Activated gamma-delta T cell (primary cell): ENCODE results near the gene GAB3.
"Not testable (repeated sequence)": the region's sequence is repeated elsewhere in the genome, so short reads cannot be mapped to it uniquely, and the experiment has no call there.

Experiments
- DNase-seq: peaks from one replicate; lab custom pipeline; 2025; lab: John Stamatoyannopoulos, UW

GAB3 gene

GRCh38 chrX:154720067-154720466 lies 30.8 kb downstream of the GAB3 start:
- no peak for DNase-seq

DNA sequence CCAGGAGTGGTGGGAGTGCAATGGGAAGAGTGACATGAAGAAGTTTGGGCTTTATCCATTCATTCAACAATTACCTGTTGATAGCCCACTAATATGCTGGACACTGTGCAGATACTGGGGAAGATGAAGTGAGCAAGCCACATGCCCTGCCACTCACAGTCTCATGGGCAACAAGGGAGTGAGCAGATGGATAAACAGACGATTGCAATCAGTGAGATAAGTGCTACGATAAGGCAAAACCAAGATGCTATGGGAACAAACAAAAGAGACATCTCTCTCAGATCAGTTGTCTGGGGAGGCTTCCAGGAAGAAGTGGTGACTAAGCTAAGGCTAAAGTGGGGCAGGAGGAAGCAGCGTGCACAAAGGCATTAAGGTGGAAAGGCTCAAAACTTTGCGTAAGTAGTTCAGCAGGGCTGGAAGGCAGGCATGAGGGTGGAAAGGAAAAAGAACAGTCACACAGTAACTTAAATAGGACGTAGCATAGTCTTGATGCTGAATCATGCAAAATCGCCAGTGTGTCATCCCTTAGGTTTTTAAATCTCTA lies 31.7 kb downstream of the GAB3 start:
- DNase-seq: no peak

- DNase-seq: no peak
These were observed 32.3 kb downstream of the GAB3 start for GRCh38 chrX:154718616-154719015.

DNA sequence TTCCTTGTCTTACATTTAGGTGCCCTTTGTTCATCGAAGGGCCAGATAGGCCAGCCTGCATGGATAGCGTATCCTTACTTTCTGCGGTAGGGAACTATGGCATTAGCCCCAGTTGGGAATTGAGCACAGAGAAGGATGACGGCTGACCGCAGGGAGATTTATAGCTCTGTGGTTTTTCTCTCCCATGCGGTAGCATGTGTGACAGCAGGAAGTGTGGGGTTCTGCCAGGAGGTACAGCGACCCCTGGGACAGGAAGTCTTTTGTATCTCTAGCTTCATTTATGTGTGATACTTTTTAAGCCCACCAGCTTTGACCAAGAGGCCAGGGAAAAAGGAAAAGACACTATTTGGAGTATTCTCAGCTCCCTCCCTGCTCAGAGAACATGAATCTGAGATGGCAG lies 33.1 kb downstream of the GAB3 start:
- DNase-seq: no peak

- DNase-seq: no peak
These were observed 35.1 kb downstream of the GAB3 start for GRCh38 chrX:154715825-154716224.

- DNase-seq: no peak
These were observed 36.0 kb downstream of the GAB3 start for GRCh38 chrX:154714925-154715324.

DNA sequence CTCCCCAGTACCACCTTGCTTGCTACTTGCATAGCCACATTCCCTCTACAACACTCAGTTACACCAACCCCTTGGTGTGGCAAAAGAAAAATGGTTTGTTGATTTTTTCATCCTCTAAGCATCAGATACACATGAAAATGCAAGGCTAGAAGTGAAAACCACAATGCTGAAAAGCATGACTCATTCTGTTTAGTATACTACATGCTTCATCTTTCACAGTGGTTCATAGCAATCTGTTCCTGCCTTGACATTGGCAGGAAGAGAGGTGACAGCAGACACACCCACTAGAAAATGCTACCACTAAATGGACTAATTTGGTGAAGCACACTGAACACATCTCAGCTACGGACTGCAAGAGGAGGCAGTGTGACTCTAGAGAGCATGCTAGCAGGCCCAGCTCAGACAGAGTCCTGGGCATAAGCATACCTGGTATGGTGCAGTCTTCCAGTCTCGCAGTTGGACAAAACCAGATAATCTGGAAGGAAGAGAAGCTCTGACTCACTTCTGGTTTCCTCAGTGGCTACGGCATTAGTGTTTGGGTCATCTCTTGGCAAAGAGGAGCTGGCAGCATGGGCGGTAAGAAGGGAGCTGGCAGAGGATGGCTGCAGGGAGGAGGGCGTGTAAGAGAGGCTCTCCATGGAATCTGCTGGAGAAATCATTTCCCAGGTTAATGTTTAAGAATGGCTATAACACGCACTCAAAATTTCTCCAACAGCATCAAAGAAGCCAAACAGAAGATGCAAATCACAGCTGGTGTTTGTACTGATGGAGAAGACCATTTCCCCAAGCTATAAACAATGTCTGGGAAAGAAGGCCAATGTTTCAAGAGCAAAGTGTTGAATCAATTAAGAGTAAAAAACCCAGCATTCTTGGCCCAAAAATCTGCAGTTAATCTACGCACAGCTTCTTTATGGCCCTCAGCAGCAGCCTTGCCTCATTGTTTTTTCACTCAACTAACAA lies 37.8 kb downstream of the GAB3 start:
- no peak for DNase-seq

- DNase-seq: no peak
These were observed 39.6 kb downstream of the GAB3 start for GRCh38 chrX:154711264-154711663.

DNA sequence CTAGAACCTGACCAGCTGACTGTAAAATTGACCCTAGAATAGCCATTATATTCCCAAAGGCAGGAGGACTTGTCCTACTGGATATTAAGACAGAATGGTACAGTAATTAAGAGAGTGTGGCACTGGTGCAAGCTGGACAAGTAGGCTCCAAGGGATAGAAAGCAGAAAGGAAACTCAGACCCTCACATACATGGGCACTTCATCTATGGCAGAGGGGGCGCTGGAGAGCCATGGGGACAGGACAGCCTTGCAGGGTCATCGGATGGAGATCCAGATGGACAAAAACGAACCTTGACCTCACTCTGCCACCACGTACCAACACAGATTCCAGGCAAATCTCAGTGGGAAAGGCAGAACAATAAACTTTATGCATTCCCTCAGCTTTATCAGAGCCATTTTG lies 40.6 kb downstream of the GAB3 start:
- DNase-seq: no peak

DNA sequence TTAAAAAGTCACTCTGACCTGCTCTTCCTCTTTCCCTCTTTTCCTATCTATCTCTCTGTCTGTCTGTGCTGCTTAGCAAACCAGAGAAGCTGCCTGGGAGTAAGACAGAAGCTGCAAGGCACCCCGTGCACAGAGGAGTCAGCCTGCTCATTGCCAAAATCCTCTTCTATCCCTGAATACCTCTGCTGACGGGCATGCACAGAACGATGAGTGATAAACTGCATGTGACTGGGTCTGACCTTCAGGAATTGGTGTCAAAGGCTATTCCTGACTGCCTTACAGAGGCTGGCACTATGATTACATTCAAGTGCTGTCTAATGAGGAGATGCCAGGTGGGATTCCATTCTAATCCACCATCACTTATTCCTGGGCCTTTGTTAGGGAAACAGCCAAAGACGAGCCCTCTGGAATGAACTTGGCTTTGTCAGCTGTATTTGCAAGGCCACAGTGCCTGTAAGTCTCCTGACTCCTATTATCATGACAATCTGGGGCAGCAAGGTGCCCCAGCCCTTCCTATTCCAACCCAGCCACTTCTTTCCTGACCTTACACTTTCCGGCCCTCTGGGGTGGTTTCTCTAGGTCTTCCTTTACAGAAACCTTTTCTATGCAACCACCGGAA lies 52.1 kb downstream of the GAB3 start:
- no peak for DNase-seq

- DNase-seq: no peak
These were observed 54.2 kb downstream of the GAB3 start for GRCh38 chrX:154696676-154697045.

- no peak for DNase-seq
These were observed 54.8 kb downstream of the GAB3 start for GRCh38 chrX:154695911-154696675.

GRCh38 chrX:154693394-154693793 lies 57.5 kb downstream of the GAB3 start:
- no peak for DNase-seq

GRCh38 chrX:154690438-154690837 lies 60.4 kb downstream of the GAB3 start:
- DNase-seq: not testable (repeated sequence)

- not testable (repeated sequence) for DNase-seq
These were observed 78.8 kb downstream of the GAB3 start for GRCh38 chrX:154672084-154672483.

- DNase-seq: not testable (repeated sequence)
These were observed 80.0 kb downstream of the GAB3 start for GRCh38 chrX:154670848-154671247.

DNA sequence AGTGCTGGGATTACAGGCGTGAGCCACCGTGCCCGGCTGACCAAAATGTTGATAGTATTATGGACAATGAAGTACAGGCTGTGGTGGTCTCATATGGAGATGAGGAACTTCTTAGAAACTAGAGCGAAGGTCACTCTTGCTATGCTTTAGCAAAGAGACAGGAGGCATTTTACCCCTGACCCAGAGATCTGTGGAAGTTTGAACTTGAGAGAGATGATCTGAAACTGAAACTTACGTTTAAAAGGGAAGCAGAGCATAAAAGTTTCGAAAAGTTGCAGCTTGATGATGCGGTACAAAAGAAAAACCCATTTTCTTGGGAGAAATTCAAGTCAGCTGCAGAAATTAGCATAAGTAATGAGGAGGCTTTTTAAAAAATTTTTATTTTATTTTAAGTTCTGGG lies 89.0 kb downstream of the GAB3 start:
- DNase-seq: no peak

DNA sequence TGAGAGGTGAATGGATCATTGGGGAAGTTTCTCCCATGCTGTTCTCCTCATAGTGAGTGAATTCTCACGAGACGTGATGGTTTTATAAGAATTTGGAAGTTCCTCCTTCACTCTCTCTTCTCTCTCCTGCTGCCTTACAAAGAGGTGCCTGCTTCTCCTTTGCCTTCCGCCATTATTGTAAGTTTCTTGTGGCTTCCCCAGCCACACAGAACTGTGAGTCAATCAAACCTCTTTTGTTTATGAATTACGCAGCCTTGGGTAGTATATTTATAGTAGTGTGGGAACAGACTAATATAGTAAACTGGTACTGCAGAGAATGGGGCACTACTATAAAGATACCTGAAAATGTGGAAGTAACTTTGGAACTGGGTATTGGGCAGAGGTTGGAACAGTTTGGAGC lies 89.7 kb downstream of the GAB3 start:
- DNase-seq: no peak

DNA sequence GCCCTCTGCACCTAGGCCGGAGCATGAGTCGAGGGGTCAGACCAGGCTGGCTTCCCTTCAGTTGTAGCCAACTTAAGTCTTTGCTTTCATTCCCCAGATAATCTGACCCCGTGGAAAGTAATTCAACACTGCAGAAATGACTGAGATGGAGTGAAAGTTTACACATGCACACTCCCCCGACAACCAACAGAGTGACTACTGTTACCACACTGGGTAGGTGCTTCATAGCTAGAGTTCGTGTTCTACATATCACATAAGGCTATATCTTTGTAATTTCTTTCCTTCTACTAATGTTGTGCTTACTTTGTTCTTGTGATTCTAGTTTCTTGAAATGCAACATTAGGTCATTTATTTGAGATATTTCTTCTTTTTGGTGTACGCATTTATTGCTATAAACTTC lies 90.3 kb downstream of the GAB3 start:
- no peak for DNase-seq

- no peak for DNase-seq
These were observed 91.9 kb downstream of the GAB3 start for GRCh38 chrX:154658957-154659356.

DNA sequence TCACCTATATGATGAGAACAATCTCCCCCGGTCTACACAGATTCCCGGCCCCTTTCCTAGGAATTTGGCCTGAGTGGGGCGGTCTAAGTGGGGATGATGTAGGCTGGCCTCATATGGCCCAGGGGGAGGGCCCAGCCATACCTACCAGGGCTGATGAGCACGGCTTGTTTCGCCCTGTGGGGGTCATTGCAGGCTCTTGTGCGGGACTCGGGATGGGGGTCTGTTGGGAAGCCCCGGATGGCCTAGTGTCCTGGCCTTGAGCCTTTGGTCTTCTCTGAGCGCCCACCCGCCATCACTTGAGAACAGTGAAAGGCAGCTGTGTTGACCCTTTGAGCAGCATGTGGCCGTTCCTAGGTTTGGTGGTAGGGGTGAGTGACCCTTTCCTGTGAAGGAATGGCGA lies 92.7 kb downstream of the GAB3 start:
- no peak for DNase-seq

- DNase-seq: no peak
These were observed 93.6 kb downstream of the GAB3 start for GRCh38 chrX:154657226-154657805.
